Activated naive CD4-positive, alpha-beta T cell treated with anti-CD3 and anti-CD28 coated beads, Interleukin-2, amount 10 ng/mL, durations not matched to agents 7 days and 5 days (primary cell): ENCODE measurements around the gene TMEM132D.
"Not testable (repeated sequence)": the region's sequence is repeated elsewhere in the genome, so short reads cannot be mapped to it uniquely, and the experiment has no call there.

ENCODE experiments used
- CTCF ChIA-PET: fragments of 350-600 bp; sonication (Branson Sonifier 250); formaldehyde crosslinking; loops from one replicate; lab custom pipeline; 2021; ENCODE audit warnings: antibody characterized with exemption; lab: Charles Lee
- DNase-seq: peaks from one replicate; pipeline ENCODE4 v3.0.0-alpha.2; 2020
- H3K27ac Mint-ChIP-seq: one replicate; pipeline ENCODE4 v1.8.0; 2021; ENCODE audit warnings: mild to moderate bottlenecking, moderate library complexity, mixed read lengths
- H3K27me3 Mint-ChIP-seq: one replicate; pipeline ENCODE4 v1.8.0; 2021; ENCODE audit warnings: mild to moderate bottlenecking, mixed read lengths
- H3K36me3 Mint-ChIP-seq: one replicate; pipeline ENCODE4 v1.8.0; 2021; ENCODE audit warnings: mixed read lengths
- H3K4me1 Mint-ChIP-seq: one replicate; pipeline ENCODE4 v1.8.0; 2021; ENCODE audit warnings: mixed read lengths
- H3K4me3 Mint-ChIP-seq: one replicate; pipeline ENCODE4 v1.8.0; 2021; ENCODE audit warnings: mild to moderate bottlenecking, moderate library complexity, mixed read lengths
- H3K9me3 Mint-ChIP-seq: one replicate; pipeline ENCODE4 v1.8.0; 2021; ENCODE audit warnings: mixed read lengths

Gene TMEM132D

DNA sequence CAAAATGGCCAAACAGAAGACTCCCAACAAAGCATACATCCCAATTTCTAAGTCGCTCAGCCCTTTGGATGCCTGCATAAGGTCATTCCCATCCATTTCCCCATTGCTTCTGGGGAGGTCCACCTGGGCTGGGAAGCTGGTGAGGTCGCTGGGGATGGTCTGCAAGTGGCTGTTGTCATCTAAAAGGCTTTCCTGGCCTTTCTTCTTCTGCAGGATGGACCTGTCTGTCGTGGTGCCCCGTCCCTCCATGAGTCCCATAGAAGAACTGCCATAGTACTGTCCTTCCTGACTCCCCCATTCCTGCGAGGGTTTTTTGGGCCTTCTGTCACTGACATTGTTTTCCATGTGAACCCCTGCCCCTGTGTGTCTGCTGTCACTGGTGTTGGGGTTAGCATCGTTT, 829.4 kb downstream of the TMEM132D start:
- Mint-ChIP-seq H3K27me3 (no peaks in the 10 kb centered on the region), H3K9me3 (peaks cover 22% of the 10 kb centered on the region), H3K36me3 (no peaks in the 10 kb centered on the region), H3K4me3 (no peak overlapping the region), H3K4me1 (no peaks in the 10 kb centered on the region), H3K27ac (no peak overlapping the region)
- DNase-seq, result no peak
- CTCF ChIA-PET, result no interaction called here

DNA sequence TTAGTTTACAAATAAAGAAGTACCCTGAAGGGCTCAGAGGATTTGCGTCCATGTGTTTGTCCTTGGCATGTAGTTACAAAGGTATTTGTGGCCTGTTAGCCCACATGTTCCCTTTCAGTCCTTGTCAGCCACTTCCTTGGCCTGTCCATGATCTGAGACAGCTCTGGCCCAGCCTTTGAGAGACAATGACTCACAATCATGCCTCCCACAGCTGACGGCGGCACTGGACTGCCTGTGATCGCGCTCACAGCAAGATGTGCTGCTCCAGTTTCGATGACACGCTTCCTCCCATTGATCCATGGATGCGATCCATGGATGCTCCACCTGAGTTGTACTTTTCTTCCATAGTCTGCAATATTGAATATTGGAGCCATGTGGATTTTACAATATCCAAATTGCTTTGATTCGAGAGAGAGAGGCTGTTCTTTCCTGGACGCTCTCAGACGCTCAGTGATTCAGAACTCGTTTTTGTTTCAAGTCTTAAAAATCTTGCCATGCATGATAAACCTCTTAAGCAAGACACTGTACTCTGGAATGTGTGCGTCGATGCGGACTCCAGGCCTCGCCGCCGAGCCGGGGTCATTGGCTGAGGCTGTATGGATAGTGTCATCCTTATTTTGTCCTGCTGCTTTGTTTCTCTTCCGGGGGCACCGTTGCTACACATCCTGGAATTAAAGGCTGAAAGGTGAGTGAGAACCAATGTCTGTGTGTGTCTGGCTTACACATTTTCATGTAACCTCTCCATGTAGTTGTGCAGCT, 830.5 kb downstream of the TMEM132D start:
- CTCF ChIA-PET, result no interaction called here
- DNase-seq, result no peak

DNA sequence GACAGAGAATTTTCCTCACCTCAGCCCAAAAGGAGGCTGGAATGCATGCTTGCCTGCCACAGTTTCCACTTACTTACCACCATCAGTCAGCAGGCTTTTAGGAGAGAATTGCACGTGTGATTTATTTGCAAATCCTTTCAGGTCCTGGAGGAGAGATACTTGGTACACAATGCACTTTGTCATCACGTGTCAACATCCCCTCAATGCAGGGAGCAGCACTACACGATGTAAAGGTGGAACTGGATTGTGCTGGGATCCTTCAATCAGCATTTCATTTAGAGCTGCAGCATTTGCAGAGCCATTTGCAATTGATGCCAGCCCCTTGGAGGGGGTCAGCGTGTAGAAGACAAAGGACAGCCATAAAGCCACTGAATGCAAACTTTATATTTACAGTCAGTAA, 832.5 kb downstream of the TMEM132D start:
- Mint-ChIP-seq H3K27me3 (no peaks in the 10 kb centered on the region), H3K4me1 (no peaks in the 10 kb centered on the region), H3K4me3 (no peak overlapping the region), H3K36me3 (no peaks in the 10 kb centered on the region), H3K27ac (no peak overlapping the region), H3K9me3 (peaks cover 20% of the 10 kb centered on the region)
- CTCF ChIA-PET, result interaction anchor here (0.7 kb wide), 1 partner anchor 101 kb away, joined by 3 read pairs; no protein-coding TSS in a partner anchor
- no peak for DNase-seq

More for the DNA sequence above, 830.5 kb downstream of the TMEM132D start:
- no peak overlapping the region for H3K27ac Mint-ChIP-seq
- no peaks in the 10 kb centered on the region for H3K36me3 Mint-ChIP-seq
- no peaks in the 10 kb centered on the region for H3K4me1 Mint-ChIP-seq
- H3K27me3 Mint-ChIP-seq, result no peaks in the 10 kb centered on the region
- no peak overlapping the region for H3K4me3 Mint-ChIP-seq
- H3K9me3 Mint-ChIP-seq, result peaks cover 22% of the 10 kb centered on the region

- no peak for DNase-seq
- no peaks in the 10 kb centered on the region for H3K36me3 Mint-ChIP-seq
- H3K27ac Mint-ChIP-seq, result no peak overlapping the region
- no peaks in the 10 kb centered on the region for H3K4me1 Mint-ChIP-seq
- CTCF ChIA-PET, result no interaction called here
- peaks cover 26% of the 10 kb centered on the region for H3K9me3 Mint-ChIP-seq
- H3K27me3 Mint-ChIP-seq, result no peaks in the 10 kb centered on the region
- H3K4me3 Mint-ChIP-seq, result no peak overlapping the region
These were observed 833.9 kb downstream of the TMEM132D start for GRCh38 chr12:129069886-129070285.

DNA sequence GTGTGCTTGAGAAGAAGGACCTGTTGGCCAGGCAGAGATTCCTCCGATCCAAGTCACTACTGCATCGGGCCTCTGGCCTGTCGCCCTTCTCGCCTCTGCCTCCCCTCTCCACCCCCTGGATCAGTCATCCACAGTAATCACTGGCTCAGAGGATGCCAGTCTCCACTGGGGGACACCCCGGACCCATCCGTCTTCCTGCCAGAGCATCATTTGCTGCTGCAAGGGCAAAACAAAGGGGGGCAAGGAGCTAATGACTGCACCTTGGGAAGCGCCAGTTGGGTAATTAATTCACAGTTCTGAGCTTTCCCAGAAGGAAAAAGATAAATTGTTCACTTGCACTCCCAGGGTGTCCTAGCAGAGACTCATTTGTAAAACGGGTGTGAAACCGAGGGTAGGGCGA, 835.1 kb downstream of the TMEM132D start:
- no peak for DNase-seq
- no peaks in the 10 kb centered on the region for H3K4me1 Mint-ChIP-seq
- peaks cover 21% of the 10 kb centered on the region for H3K9me3 Mint-ChIP-seq
- CTCF ChIA-PET, result no interaction called here
- no peaks in the 10 kb centered on the region for H3K27me3 Mint-ChIP-seq
- no peaks in the 10 kb centered on the region for H3K36me3 Mint-ChIP-seq
- H3K27ac Mint-ChIP-seq, result no peak overlapping the region
- H3K4me3 Mint-ChIP-seq, result no peak overlapping the region

DNA sequence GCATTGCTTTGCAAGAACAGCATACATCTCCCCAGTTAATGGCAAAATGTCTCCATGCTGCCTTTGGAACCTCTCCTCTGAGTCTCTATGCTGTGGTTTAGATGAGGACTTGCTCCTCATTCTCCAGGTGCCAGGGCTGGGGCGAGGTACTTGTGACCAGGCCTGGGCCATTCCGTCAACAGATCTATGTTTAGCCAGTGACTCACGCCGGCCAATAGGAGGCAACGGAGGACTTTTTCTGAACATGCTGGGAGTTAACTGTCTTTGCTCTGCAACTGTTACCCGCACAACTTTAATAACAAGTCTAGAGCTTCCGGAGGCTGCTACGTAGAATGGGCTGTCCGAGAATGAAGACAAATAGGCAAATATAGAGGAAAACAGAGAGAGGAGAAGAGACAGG, 836.3 kb downstream of the TMEM132D start:
- DNase-seq, result no peak
- Mint-ChIP-seq H3K36me3 (no peaks in the 10 kb centered on the region), H3K27ac (no peak overlapping the region), H3K9me3 (peaks cover 19% of the 10 kb centered on the region), H3K27me3 (no peaks in the 10 kb centered on the region), H3K4me1 (no peaks in the 10 kb centered on the region), H3K4me3 (no peak overlapping the region)
- CTCF ChIA-PET, result no interaction called here

DNA sequence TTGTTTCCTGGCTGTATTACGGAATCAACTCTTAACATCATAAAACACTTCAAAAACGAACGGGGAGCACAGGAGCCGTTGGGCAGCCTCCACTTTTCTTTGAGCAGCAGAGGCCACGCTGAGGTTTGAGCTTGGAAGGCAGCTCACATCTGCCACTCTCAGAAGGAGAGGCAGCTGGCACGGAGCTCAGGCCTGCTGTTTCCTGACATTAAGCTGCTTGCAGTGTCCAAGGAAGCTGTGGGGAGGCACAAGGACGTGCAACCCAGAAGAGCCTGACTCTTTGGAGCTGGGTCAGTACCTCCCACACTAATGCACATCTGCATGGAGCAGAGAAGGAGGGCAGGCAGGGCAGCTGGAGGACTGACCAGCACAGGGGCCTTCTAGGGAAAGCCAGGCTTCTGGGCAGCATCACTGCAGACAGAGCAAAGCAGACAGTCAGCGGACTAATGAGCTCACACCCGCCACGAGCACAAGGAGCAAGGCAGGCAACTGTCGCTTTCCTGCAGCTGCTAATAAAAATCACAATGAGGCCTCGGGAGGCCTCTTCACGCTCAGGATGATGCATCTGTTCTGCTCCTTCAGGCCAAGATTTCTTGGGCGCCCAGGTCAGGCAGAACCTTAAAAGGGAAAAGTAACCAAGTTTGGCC, 839.5 kb downstream of the TMEM132D start:
- Mint-ChIP-seq H3K36me3 (no peaks in the 10 kb centered on the region), H3K4me3 (no peak overlapping the region), H3K27ac (no peak overlapping the region), H3K4me1 (no peaks in the 10 kb centered on the region), H3K9me3 (peaks cover 16% of the 10 kb centered on the region), H3K27me3 (no peaks in the 10 kb centered on the region)
- CTCF ChIA-PET, result no interaction called here
- no peak for DNase-seq

DNA sequence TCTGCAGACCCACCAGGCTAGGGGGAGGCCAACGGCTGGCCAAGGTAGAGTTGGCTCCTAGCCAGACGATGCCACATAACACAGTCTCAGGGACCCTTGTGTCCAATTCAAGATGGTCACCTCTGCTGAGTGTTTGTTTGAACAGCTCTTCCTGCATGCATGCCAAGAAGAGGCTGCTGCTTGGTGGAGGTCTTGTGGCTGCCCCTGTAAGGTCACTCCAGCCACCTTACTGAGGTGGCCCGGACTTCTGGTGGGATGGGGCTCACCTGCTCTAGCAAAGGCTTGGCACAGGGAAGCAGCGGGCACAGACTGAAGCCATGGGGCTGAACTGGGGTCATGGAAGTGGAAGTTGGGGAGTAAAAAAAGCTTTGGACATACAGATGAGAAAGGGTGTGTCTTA, 840.2 kb downstream of the TMEM132D start:
- CTCF ChIA-PET, result no interaction called here
- H3K27ac Mint-ChIP-seq, result no peak overlapping the region
- H3K27me3 Mint-ChIP-seq, result no peaks in the 10 kb centered on the region
- no peak for DNase-seq
- peaks cover 16% of the 10 kb centered on the region for H3K9me3 Mint-ChIP-seq
- no peaks in the 10 kb centered on the region for H3K4me1 Mint-ChIP-seq
- H3K36me3 Mint-ChIP-seq, result no peaks in the 10 kb centered on the region
- H3K4me3 Mint-ChIP-seq, result no peak overlapping the region

DNA sequence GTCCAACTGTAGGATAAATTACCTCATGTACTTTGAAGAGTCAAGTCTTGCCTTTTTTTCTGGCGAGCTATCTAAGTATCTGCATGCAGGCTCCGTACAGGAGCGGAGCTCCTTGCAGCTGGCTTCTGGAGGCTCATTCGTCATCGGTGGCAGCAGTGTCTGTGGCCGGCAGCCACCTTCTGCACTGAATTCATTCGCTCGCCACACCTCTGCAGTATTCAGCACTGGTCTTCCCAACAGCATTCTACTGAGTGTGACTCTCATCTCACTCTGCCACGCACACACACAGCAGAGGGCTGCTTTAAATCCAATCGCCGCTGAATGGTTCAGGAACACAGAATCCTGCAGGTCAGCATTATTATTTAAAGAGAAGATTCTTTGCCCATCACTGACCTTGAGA, 850.6 kb downstream of the TMEM132D start:
- H3K9me3 Mint-ChIP-seq, result peaks cover 8% of the 10 kb centered on the region
- no peak for DNase-seq
- no peaks in the 10 kb centered on the region for H3K27me3 Mint-ChIP-seq
- no peaks in the 10 kb centered on the region for H3K4me1 Mint-ChIP-seq
- H3K4me3 Mint-ChIP-seq, result no peak overlapping the region
- CTCF ChIA-PET, result no interaction called here
- no peaks in the 10 kb centered on the region for H3K36me3 Mint-ChIP-seq
- no peak overlapping the region for H3K27ac Mint-ChIP-seq

- Mint-ChIP-seq H3K4me1 (no peaks in the 10 kb centered on the region), H3K4me3 (no peak overlapping the region), H3K36me3 (no peaks in the 10 kb centered on the region), H3K9me3 (peaks cover 8% of the 10 kb centered on the region), H3K27me3 (no peaks in the 10 kb centered on the region), H3K27ac (no peak overlapping the region)
- DNase-seq, result no peak
- CTCF ChIA-PET, result no interaction called here
These were observed 851.5 kb downstream of the TMEM132D start for GRCh38 chr12:129052373-129052772.

DNA sequence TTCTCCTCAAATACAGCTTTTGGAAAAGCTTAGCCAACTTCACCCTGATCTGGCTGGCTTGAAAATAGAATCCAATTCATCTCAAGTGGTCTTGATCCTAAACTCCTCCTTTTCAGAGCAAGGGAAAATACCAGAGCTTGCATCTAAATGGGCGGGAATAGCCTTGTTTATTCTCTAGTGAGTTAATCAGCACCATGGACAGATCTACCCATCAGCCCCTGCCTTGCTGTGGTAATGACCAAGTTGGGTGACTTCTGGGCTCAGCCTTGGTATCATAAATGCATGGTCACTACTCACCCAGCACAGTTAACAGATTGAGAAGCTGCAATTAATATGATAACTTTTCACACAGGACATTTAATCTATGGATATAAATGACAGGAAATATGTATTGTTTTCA, 853.9 kb downstream of the TMEM132D start:
- H3K36me3 Mint-ChIP-seq, result no peaks in the 10 kb centered on the region
- peaks cover 8% of the 10 kb centered on the region for H3K9me3 Mint-ChIP-seq
- no peak for DNase-seq
- CTCF ChIA-PET, result no interaction called here
- H3K27me3 Mint-ChIP-seq, result no peaks in the 10 kb centered on the region
- H3K27ac Mint-ChIP-seq, result no peak overlapping the region
- H3K4me3 Mint-ChIP-seq, result no peak overlapping the region
- no peaks in the 10 kb centered on the region for H3K4me1 Mint-ChIP-seq

DNA sequence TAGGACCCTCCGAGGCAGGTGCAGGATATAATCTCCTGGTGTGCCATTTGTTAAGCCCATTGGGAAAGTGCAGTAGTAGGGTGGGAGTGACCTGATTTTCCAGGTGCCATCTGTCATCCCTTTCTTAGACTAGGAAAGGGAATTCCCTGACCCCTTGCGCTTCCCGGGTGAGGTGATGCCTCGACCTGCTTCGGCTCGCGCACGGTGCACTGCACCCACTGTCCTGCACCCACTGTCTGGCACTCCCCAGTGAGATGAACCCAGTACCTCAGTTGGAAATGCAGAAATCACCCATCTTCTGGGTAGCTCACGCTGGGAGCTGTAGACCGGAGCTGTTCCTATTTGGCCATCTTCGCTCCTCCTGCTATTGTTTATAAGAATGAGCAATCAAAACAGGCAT, 860.5 kb downstream of the TMEM132D start:
- H3K4me3 Mint-ChIP-seq, DNase-seq, H3K27ac Mint-ChIP-seq, H3K27me3 Mint-ChIP-seq, H3K4me1 Mint-ChIP-seq, H3K9me3 Mint-ChIP-seq, H3K36me3 Mint-ChIP-seq, CTCF ChIA-PET: not testable (repeated sequence)

DNA sequence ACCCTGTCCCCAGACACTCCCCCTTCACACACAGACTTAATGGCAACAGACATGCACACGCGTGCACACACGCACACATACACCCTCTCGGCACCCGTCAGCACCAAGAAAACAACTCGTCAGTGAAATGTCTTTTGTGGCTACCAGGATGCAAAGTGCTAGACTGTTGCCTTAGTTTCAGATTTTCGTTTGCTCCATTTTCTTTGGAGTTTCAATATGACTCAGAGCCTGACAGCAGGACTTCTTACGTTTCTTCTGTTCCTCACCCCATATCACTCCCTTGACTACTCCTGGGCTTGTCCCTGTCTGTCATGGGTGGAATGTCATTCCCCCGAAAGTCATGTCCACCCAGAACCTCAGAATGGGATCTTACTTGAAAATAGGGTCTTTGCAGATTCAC, 867.7 kb downstream of the TMEM132D start:
- Mint-ChIP-seq H3K27ac (no peak overlapping the region), H3K4me3 (no peak overlapping the region), H3K4me1 (no peaks in the 10 kb centered on the region), H3K36me3 (no peaks in the 10 kb centered on the region), H3K27me3 (no peaks in the 10 kb centered on the region), H3K9me3 (peaks cover 10% of the 10 kb centered on the region)
- DNase-seq, result no peak
- CTCF ChIA-PET, result no interaction called here

GRCh38 chr12:129034558-129035289, 869.1 kb downstream of the TMEM132D start:
- no peak for DNase-seq
- Mint-ChIP-seq H3K27me3 (no peaks in the 10 kb centered on the region), H3K36me3 (no peaks in the 10 kb centered on the region), H3K9me3 (peaks cover 12% of the 10 kb centered on the region), H3K4me3 (no peak overlapping the region), H3K27ac (no peak overlapping the region), H3K4me1 (no peaks in the 10 kb centered on the region)
- CTCF ChIA-PET, result no interaction called here

- Mint-ChIP-seq H3K9me3 (peaks cover 12% of the 10 kb centered on the region), H3K27me3 (no peaks in the 10 kb centered on the region), H3K4me1 (no peaks in the 10 kb centered on the region), H3K27ac (no peak overlapping the region), H3K4me3 (no peak overlapping the region), H3K36me3 (no peaks in the 10 kb centered on the region)
- CTCF ChIA-PET, result no interaction called here
- no peak for DNase-seq
These were observed 875.0 kb downstream of the TMEM132D start for GRCh38 chr12:129028844-129029243.
